Measurements from ENCODE around the gene RABL6. TPM values are rescaled to one million over a fixed set of nuclear protein-coding genes. Genes with fewer than 3 reads are reported as not detected.
"Not testable (repeated sequence)": the region's sequence is repeated elsewhere in the genome, so short reads cannot be mapped to it uniquely, and the experiment has no call there.

Gene RABL6
- total RNA-seq, 2 donors from 2014 or later = 159 to 206 TPM

DNA sequence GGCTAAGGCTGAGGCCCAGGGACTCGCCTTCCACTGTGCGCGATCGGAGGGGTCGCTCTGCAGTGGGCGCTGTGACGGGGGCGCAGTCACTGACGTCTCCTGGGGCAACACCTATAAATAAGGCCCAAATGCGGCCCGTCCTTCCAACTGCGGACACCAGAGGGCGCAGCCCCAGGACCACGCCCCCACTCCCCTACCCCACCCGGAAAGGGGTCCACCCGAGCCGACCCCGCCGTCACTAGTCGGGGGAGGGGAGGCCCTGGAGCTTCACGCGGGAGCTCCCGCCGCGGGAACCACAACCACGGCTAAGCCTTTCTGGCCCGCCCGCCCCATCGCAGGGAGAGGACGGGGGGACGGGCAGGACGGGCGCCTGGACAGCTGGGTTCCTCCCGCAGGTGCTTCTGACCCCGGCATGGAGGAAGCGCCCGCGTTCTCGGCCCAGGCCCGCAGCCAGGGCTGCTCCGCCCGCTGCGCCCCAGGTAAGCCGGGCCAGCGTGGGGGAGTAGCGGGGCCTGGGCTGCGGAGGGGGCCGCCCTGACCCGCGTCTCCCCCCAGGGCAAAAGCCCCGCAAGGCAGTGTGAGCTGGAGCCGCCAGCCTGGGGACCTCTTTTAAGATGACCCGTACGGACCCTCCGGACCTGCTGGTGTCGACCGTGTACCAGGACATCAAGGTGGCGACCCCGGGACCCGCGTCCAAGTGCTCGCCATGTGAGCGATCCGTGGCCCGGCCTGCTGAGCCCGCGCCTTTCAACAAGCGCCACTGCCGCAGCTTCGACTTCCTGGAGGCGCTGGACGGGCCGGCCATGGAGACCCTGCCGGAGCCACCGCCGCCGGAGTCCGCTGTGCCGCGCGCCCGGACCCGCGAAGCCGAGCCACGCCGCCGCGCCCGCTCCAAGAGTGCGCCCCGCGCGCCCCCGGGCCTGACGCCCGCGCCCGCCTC is 36.3 kb downstream of the RABL6 start:
- H3K36me3 ChIP-seq (ENCODE audit: control insufficient read depth, insufficient read depth, low read length); H3K4me3 Mint-ChIP-seq; H3K27ac Mint-ChIP-seq; H3K9ac ChIP-seq (ENCODE audit: extremely low read depth, low read length, poor library complexity, severe bottlenecking); H3K36me3 Mint-ChIP-seq (ENCODE audit: low read depth); H3K4me1 ChIP-seq (ENCODE audit: control insufficient read depth, insufficient read depth, low read length); H3K9me3 ChIP-seq (ENCODE audit: control insufficient read depth, low read length); H3K4me3 ChIP-seq (ENCODE audit: low read length); H3K27ac ChIP-seq (ENCODE audit: low read depth, low read length); H3K27me3 ChIP-seq (ENCODE audit: control insufficient read depth, insufficient read depth, low read length, poor library complexity, severe bottlenecking): not testable (repeated sequence)
- 71 to 74% methylated on average over 38 to 99 of the region's 99 CpGs for WGBS, 2 experiments (ENCODE audit: insufficient coverage in 1 of 2, insufficient read length in 1 of 2)
- peaks cover 12% of the 10 kb centered on the region for H3K9me3 Mint-ChIP-seq
- H3K4me1 Mint-ChIP-seq = peaks cover 10% of the 10 kb centered on the region
- peak; percentile 83 for DNase-seq
- peaks cover 33% of the 10 kb centered on the region for H3K27me3 Mint-ChIP-seq (ENCODE audit: insufficient read depth)
- TF ChIP-seq CTCF (conservative IDR thresholded peaks at IDR 0.05) = peak; percentile 84

DNA sequence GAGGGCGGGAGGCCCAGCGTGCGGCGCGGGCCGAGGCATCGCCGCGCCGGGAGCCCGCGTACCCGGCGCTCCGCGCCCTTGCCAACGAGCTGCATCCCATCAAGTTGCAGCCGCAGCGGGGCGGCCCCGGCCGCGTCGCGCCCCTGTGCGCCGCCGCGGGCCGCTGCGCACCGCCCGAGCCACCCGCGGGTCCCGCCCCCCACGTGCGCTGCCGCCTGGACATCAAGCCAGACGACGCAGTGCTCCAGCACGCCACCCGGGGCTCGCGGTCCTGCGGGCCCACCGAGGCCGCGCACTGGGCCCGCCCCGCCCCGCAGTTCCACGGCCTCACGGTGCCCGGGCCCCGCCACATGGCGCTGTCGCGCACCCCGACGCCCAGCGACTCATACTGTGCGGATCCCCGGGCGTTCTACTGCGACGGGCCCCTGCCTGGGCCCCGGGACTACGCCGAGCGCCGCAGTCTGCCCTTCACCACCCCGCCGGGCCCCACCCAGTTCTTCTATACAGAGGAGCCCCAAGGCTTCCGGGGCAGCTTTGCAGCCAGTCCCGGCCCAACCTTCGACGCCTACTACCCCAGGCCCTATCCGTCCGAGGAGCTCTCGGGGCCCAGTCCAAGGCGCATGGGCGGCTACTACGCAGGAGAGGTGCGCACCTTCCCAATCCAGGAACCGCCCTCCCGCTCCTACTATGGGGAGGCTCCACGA is 37.2 kb downstream of the RABL6 start:
- Histone ChIP-seq H3K27me3 (ENCODE audit: control insufficient read depth, insufficient read depth, low read length, poor library complexity, severe bottlenecking) (no peaks in the 10 kb centered on the region), H3K4me1 (ENCODE audit: control insufficient read depth, insufficient read depth, low read length) (peaks cover 7% of the 10 kb centered on the region), H3K36me3 (ENCODE audit: control insufficient read depth, insufficient read depth, low read length) (no peaks in the 10 kb centered on the region), H3K9ac (ENCODE audit: extremely low read depth, low read length, poor library complexity, severe bottlenecking) (no peak overlapping the region), H3K9me3 (ENCODE audit: control insufficient read depth, low read length) (no peaks in the 10 kb centered on the region), H3K27ac (ENCODE audit: low read depth, low read length) (no peak overlapping the region), H3K4me3 (ENCODE audit: low read length) (no peak overlapping the region)
- no peak for TF ChIP-seq CTCF (conservative IDR thresholded peaks at IDR 0.05)
- no peak for DNase-seq
- WGBS, 2 experiments (ENCODE audit: insufficient coverage in 1 of 2, insufficient read length in 1 of 2) = 90 to 92% methylated on average over 38 to 88 of the region's 88 CpGs
- H3K27me3 Mint-ChIP-seq (ENCODE audit: insufficient read depth) = peaks cover 33% of the 10 kb centered on the region
- H3K4me3 Mint-ChIP-seq = no peak overlapping the region
- H3K4me1 Mint-ChIP-seq = peaks cover 11% of the 10 kb centered on the region
- H3K9me3 Mint-ChIP-seq = peaks cover 12% of the 10 kb centered on the region
- no peaks in the 10 kb centered on the region for H3K36me3 Mint-ChIP-seq (ENCODE audit: low read depth)
- H3K27ac Mint-ChIP-seq = no peak overlapping the region

- Histone ChIP-seq H3K36me3 (ENCODE audit: control insufficient read depth, insufficient read depth, low read length) (peaks cover under 1% of the 10 kb centered on the region), H3K4me1 (ENCODE audit: control insufficient read depth, insufficient read depth, low read length) (peaks cover 13% of the 10 kb centered on the region), H3K27ac (ENCODE audit: low read depth, low read length) (no peak overlapping the region), H3K9ac (ENCODE audit: extremely low read depth, low read length, poor library complexity, severe bottlenecking) (no peak overlapping the region), H3K4me3 (ENCODE audit: low read length) (no peak overlapping the region), H3K9me3 (ENCODE audit: control insufficient read depth, low read length) (no peaks in the 10 kb centered on the region), H3K27me3 (ENCODE audit: control insufficient read depth, insufficient read depth, low read length, poor library complexity, severe bottlenecking) (no peaks in the 10 kb centered on the region)
- Mint-ChIP-seq H3K27ac (no peak overlapping the region), H3K27me3 (ENCODE audit: insufficient read depth) (peaks cover 33% of the 10 kb centered on the region), H3K36me3 (ENCODE audit: low read depth) (no peaks in the 10 kb centered on the region), H3K4me3 (peak overlapping the region; percentile 78), H3K4me1 (peaks cover 9% of the 10 kb centered on the region), H3K9me3 (peaks cover 12% of the 10 kb centered on the region)
- TF ChIP-seq CTCF (conservative IDR thresholded peaks at IDR 0.05) = no peak
- 97 to 98% methylated on average over 66 to 102 of the region's 102 CpGs for WGBS, 2 experiments (ENCODE audit: insufficient coverage in 1 of 2, insufficient read length in 1 of 2)
- no peak for DNase-seq
These were observed 37.9 kb downstream of the RABL6 start for GRCh38 chr9:136845465-136846260.

All from endodermal cell (in vitro differentiated cells).